GM12875 (cell line): Measurements from ENCODE around the gene NR2C2AP.

Experiments
- H3K4me3 ChIP-seq: one replicate; pipeline ENCODE4 v1.5.1; 2011; ENCODE audit warnings: low read depth, low read length, control low read depth
- TF ChIP-seq, protein P1 (sequence below): IDR thresholded peaks from 2 replicates; pipeline ENCODE4 v1.5.1; 2011; ENCODE audit warnings: low read depth, mild to moderate bottlenecking, control low read depth, inconsistent platforms, low read length, moderate library complexity, borderline replicate concordance; ENCODE audit not compliant: insufficient read depth

NR2C2AP gene

DNA sequence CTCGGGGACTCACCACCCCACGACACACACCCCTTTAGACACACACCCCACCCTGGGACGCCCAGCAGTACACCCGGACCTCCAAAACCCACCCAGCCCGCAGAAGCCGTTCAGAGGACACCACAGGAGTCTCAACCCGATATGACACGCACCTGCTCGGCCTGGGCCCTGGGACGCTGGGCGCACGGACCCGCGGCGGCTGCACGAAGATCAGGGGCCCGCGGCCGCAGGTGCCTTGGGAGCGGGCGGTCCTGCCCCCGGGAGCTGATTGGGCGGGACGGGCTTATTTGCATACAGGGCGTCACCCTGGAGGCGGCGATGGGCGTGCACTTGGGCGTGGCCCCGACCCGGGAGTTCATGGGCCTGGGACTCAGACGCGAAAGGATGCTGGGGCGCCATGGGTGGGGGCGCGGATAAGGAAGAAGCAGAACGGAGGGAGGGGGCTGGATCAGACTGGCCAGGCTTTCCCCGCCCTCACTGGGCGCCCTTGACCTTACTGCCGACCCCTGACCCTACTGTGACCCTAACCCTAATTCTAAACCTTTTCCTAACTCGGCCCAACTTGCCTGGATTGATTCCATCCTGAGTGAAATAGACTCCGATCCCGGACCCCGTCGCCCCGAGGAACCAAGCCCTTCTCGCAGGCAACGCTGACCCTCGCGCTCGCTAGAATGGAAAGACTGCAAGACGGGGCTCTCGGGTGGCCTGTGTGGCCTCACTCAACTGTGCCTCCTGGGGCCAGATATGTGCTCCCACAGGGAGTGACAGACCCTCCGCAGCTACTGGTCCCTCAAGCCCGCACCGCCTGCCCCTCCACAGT is 33.0 kb downstream of the NR2C2AP start, which contains the start of gene MEF2B:
TSS of gene MEF2B (minus strand) at position 211 of the 820 bp plus-strand sequence. CDS start 19,528 bp downstream, outside the sequence.
- peak within 1 kb of the TSS; percentile 57 for H3K4me3 ChIP-seq
- TF ChIP-seq, protein P1, sequence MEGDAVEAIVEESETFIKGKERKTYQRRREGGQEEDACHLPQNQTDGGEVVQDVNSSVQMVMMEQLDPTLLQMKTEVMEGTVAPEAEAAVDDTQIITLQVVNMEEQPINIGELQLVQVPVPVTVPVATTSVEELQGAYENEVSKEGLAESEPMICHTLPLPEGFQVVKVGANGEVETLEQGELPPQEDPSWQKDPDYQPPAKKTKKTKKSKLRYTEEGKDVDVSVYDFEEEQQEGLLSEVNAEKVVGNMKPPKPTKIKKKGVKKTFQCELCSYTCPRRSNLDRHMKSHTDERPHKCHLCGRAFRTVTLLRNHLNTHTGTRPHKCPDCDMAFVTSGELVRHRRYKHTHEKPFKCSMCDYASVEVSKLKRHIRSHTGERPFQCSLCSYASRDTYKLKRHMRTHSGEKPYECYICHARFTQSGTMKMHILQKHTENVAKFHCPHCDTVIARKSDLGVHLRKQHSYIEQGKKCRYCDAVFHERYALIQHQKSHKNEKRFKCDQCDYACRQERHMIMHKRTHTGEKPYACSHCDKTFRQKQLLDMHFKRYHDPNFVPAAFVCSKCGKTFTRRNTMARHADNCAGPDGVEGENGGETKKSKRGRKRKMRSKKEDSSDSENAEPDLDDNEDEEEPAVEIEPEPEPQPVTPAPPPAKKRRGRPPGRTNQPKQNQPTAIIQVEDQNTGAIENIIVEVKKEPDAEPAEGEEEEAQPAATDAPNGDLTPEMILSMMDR: no peak

DNA sequence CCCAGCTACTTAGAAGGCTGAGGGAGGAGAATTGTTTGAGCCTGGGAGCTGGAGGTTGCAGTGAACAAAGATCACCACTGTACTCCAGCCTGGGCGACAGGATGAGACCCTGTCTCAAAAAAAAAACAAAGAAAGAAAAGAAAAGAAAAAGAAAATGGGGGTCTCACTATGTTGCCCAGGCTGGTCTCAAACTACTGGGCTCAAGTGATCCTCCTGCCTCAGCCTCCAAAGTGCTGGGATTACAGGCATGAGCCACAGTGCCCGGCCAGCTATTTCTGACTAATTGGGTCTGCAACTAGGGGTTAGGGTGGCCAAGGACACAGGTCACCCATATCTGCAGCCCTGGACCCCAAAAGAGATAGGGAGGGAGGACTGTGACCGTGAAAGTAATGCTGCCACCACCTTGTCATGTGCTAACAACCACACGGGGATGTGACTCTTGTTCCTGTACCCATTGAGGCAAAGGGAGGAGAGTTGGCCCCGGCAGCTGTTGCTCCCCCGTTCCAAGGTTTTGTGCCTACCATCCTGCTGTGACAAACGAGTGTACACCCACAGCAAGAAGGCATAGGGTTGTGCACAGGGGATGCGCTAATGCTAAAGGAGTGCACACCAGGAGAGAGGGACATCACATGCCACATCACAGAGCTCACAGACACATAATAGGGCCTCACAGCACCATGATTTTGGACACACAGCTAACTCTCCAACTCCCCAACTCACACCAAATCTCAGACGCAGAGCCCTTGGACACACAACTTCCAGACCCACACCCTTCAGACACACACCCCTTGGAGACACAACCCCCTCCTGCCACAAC is 33.8 kb downstream of the NR2C2AP start:
- H3K4me3 ChIP-seq: peak overlapping the region; percentile 57
- TF ChIP-seq, protein P1: no peak

DNA sequence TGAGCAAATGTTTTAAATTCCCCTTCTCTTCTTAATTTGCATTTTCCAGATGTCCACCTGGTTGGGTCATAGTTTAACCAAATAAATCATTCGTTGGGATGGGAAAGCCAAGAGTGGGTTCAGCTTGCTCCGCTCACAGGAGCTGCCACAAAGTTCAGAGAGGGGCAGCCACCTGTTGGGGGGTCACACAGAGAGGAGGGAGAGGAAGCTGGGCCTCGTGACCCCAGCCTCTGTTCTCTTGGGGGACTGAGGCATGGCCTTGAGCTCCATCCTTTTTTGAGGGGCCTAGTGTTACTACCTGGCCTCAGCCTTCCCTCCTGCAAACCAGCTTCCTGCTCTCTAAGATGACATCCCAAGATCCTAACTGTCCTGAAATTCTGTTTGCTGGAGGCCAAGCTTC is 35.6 kb downstream of the NR2C2AP start:
- peak overlapping the region; percentile 24 for H3K4me3 ChIP-seq
- TF ChIP-seq, protein P1: no peak

DNA sequence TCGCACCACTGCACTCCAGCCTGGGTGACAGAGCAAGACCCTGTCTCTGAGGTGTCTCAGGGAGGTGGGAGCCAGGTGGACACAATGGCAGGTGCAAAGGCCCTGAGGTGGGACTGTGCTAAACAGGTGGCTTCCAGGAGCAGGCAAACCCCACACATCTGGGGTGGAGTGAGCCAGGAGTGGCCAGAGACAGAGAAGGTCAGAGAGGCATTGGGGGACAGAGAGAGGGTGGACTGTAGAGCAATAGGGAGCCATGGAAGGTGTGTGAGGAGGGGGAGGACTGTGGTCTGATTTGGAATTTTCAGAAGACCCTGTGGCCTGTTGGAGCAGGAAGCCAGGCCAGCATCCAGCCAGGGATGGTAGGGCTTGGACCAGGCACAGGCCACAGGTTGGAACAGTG is 37.8 kb downstream of the NR2C2AP start:
- TF ChIP-seq, protein P1: no peak
- H3K4me3 ChIP-seq: no peak overlapping the region

DNA sequence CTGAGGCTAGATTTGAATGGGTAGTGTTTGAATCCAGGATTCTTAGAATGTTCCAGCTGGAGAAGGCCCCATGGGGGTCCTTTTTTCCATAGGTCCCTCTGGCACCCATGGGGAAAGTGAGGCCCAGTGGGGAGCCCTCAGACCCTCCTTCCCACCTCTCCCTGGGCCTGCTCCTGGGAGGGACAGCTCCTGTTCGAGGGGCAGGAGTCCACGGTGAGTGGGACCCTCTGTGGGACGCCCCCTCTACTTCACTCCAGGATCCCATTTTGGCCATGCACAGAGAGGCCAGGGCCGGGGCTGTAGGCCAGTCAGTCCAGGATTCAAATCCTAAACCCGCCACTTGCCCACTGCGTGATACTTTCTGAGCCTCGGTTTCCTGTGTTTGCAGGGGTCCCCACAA is 40.7 kb downstream of the NR2C2AP start:
- TF ChIP-seq, protein P1: no peak
- no peak overlapping the region for H3K4me3 ChIP-seq

DNA sequence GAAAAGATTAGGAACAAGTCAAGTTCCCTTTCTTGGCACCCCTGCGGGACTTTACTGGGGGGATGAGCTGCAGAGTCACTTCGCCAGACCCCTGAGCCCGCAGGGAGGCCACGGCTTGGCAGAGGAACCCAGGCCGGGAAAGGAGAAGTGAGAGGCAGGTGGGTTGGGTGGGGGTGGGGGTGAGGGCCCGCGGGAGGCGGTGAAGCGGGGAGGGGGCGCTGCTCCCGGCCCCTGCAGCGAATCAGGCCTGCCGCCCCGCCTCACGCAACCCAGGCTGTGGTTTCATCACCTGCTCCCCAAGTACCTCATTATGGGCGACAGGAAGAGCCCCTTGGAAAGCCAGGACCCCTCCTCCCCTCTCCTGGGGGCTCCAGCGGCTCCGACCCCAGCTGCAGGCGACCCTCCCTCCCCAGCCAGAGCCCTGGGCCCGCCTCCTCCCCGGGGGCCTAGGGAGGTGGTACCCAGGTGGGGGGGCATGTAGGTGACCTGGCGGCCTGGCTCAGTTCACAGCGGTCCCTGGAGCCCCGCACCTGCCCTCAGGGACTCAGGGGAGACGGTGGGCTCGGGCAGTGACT is 42.7 kb downstream of the NR2C2AP start:
- no peak overlapping the region for H3K4me3 ChIP-seq
- TF ChIP-seq, protein P1: no peak

DNA sequence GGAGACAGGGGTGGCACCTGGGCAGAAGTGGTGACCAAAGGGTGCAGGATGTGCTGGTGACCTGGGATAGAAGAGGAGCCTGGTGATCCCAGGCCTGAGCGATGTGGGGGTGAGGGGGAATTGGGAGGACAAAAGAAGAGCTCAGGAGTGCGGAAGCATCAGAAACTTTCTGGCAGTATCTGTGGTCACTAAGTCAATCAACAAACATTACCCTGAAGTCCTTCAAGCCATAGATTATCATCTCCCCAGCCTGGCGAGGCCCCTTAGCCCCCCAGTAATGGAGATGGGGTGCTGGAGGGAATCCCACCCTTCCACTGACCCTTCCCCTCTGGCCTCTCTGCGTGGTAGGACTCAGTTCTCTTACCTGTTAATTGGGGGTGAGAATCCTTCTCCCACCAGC is 43.7 kb downstream of the NR2C2AP start:
- H3K4me3 ChIP-seq: no peak overlapping the region
- TF ChIP-seq, protein P1: no peak
